Fibroblast of pulmonary artery (primary cell): ENCODE data around the gene PTPRM.

Experiments
- DNase-seq: peaks from one replicate; pipeline ENCODE4 v3.0.0-alpha.2; 2010; ENCODE audit warnings: low read depth
- H3K4me3 ChIP-seq: replicated peaks from 2 replicates; pipeline ENCODE4 v1.5.1; 2011; ENCODE audit warnings: low read depth, mild to moderate bottlenecking, control low read depth, low read length, moderate library complexity
- CTCF ChIP-seq: IDR thresholded peaks from 2 replicates; pipeline ENCODE4 v1.5.1; 2011; ENCODE audit warnings: mild to moderate bottlenecking, control low read depth, low read length, inconsistent platforms; ENCODE audit errors: missing control alignments

PTPRM gene

GRCh38 chr18:8422391-8422790, 855.3 kb downstream of the PTPRM start:
- DNase-seq: peak; percentile 24
- H3K4me3 ChIP-seq: no peak overlapping the region
- no peak for TF ChIP-seq CTCF

- DNase-seq: peak; percentile 67
- no peak overlapping the region for H3K4me3 ChIP-seq
- no peak for TF ChIP-seq CTCF
Measured at GRCh38 chr18:8423051-8423557, 856.0 kb downstream of the PTPRM start.

GRCh38 chr18:8424481-8424880, 857.4 kb downstream of the PTPRM start:
- no peak for DNase-seq
- H3K4me3 ChIP-seq: no peak overlapping the region
- no peak for TF ChIP-seq CTCF

- TF ChIP-seq CTCF: no peak
- H3K4me3 ChIP-seq: no peak overlapping the region
- peak; percentile 42 for DNase-seq
Measured at GRCh38 chr18:8424917-8425725, 858.0 kb downstream of the PTPRM start.

GRCh38 chr18:8426401-8426800, 859.3 kb downstream of the PTPRM start:
- DNase-seq: no peak
- no peak overlapping the region for H3K4me3 ChIP-seq
- TF ChIP-seq CTCF: peak; percentile 18

GRCh38 chr18:8427339-8427738, 860.2 kb downstream of the PTPRM start:
- TF ChIP-seq CTCF: no peak
- no peak overlapping the region for H3K4me3 ChIP-seq
- no peak for DNase-seq

- H3K4me3 ChIP-seq: no peak overlapping the region
- TF ChIP-seq CTCF: no peak
- DNase-seq: no peak
Measured at GRCh38 chr18:8428951-8429350, 861.8 kb downstream of the PTPRM start.
